Prostate gland (tissue), 2 donors: ENCODE results near the gene TACC2.

Experiments
- POLR2A ChIP-seq: fragments of 450-650 bp; IDR thresholded peaks from one replicate; pipeline ENCODE4 v1.6.1; 2016; ENCODE audit warnings: antibody characterized with exemption, mild to moderate bottlenecking
- TF ChIP-seq, protein P1 (sequence below), 4 experiments: fragments of 200-600 bp in 2 of 4; fragments of 450-650 bp in 2 of 4; sonication (generic) in 2 of 4; IDR thresholded peaks; 1 replicate in 3 of 4; 2 replicates in 1 of 4; pipeline ENCODE4 v1.5.1; 2016 to 2019; ENCODE audit warnings: antibody characterized with exemption in 4 of 4, mild to moderate bottlenecking in 2 of 4, moderate library complexity in 2 of 4

DNA sequence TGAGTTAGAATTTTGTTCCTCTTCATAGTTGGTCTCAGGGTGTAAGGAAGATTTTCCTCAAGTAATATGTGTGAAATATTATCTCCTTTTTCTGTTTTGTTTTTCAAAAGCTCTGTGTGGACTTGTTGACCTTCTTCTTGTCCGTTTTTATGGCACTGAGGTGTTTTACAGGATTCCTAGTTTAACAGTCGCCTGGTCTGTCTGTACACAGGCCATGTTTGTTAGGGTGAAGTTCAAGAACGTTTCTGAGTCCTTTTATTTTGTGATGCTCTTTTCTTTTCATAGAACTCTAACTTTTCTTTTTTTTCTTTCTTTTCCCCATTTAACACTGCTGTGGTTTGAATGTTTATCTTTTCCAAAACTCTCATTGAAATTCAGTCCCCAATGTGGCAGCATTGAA is 18.5 kb downstream of the TACC2 start:
- TF ChIP-seq, protein P1, sequence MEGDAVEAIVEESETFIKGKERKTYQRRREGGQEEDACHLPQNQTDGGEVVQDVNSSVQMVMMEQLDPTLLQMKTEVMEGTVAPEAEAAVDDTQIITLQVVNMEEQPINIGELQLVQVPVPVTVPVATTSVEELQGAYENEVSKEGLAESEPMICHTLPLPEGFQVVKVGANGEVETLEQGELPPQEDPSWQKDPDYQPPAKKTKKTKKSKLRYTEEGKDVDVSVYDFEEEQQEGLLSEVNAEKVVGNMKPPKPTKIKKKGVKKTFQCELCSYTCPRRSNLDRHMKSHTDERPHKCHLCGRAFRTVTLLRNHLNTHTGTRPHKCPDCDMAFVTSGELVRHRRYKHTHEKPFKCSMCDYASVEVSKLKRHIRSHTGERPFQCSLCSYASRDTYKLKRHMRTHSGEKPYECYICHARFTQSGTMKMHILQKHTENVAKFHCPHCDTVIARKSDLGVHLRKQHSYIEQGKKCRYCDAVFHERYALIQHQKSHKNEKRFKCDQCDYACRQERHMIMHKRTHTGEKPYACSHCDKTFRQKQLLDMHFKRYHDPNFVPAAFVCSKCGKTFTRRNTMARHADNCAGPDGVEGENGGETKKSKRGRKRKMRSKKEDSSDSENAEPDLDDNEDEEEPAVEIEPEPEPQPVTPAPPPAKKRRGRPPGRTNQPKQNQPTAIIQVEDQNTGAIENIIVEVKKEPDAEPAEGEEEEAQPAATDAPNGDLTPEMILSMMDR (IDR thresholded peaks at IDR 0.05), result no peak
- TF ChIP-seq POLR2A, result no peak
